Caco-2 (cell line): ENCODE data around the gene WAPL. TPM values are rescaled to one million over a fixed set of nuclear protein-coding genes. Genes with fewer than 3 reads are reported as not detected.

Experiments used
- BruUV-seq: library from RNA; stranded (reverse); fragments of 400-500 nt; replicated peaks from 2 replicates; lab custom pipeline; 2021; lab: Mats Ljungman, UMichigan
- CTCF ChIA-PET: fragments of 300-600 bp; sonication (Branson Sonifier 250); formaldehyde crosslinking; loops from one replicate; lab custom pipeline; 2022; ENCODE audit warnings: antibody characterized with exemption; lab: Charles Lee
- POLR2A ChIA-PET: fragments of 300-600 bp; sonication (Branson Sonifier 250); formaldehyde crosslinking; loops from one replicate; lab custom pipeline; 2022; ENCODE audit warnings: antibody characterized with exemption; lab: Charles Lee
- DNase-seq, 2 experiments: peaks; one replicate each; pipeline versions ENCODE4 v3.0.0 to v3.0.0-alpha.2; 2020 to 2022
- H3K27me3 ChIP-seq: replicated peaks from 2 replicates; pipeline ENCODE4 v1.6.0; 2011; ENCODE audit warnings: low read length; ENCODE audit not compliant: control insufficient read depth, insufficient read depth
- H3K36me3 ChIP-seq: 2 replicates; pipeline ENCODE4 v1.5.1; 2011; ENCODE audit warnings: low read length; ENCODE audit not compliant: control insufficient read depth, insufficient read depth
- H3K4me1 ChIP-seq: fragments of 250-450 bp; sonication (Bioruptor Pico); 2 replicates; pipeline ENCODE4 v1.5.1; 2020; ENCODE audit warnings: mild to moderate bottlenecking
- H3K4me3 ChIP-seq: 2 replicates; pipeline ENCODE4 v1.5.1; 2011; ENCODE audit warnings: low read depth, mild to moderate bottlenecking, control low read depth, low read length
- H3K9me3 ChIP-seq: fragments of 250-450 bp; sonication (Bioruptor Pico); 2 replicates; pipeline ENCODE4 v1.5.1; 2020; ENCODE audit warnings: mild to moderate bottlenecking, moderate library complexity
- H3K27ac Mint-ChIP-seq: one replicate; pipeline ENCODE4 v1.8.0; 2022; ENCODE audit warnings: mixed read lengths; ENCODE audit not compliant: unreplicated experiment
- H3K27me3 Mint-ChIP-seq: one replicate; pipeline ENCODE4 v1.8.0; 2022; ENCODE audit warnings: mixed read lengths; ENCODE audit not compliant: insufficient read depth, unreplicated experiment
- H3K36me3 Mint-ChIP-seq: one replicate; pipeline ENCODE4 v1.8.0; 2022; ENCODE audit warnings: mild to moderate bottlenecking, mixed read lengths; ENCODE audit not compliant: insufficient read depth, unreplicated experiment
- H3K4me1 Mint-ChIP-seq: one replicate; pipeline ENCODE4 v1.8.0; 2022; ENCODE audit warnings: low read depth, mixed read lengths; ENCODE audit not compliant: unreplicated experiment
- H3K4me3 Mint-ChIP-seq: one replicate; pipeline ENCODE4 v1.8.0; 2022; ENCODE audit warnings: mild to moderate bottlenecking, moderate library complexity, mixed read lengths; ENCODE audit not compliant: unreplicated experiment
- H3K9me3 Mint-ChIP-seq: one replicate; pipeline ENCODE4 v1.8.0; 2022; ENCODE audit warnings: mixed read lengths; ENCODE audit not compliant: unreplicated experiment
- CTCF ChIP-seq, 2 experiments: fragments of 200-600 bp in 1 of 2; IDR thresholded peaks; 1 replicate in 1 of 2; 2 replicates in 1 of 2; pipeline versions ENCODE4 v1.5.1 to v1.8.0; 2011 to 2022; ENCODE audit warnings: antibody characterized with exemption in 1 of 2, control low read depth in 1 of 2, inconsistent platforms in 1 of 2, low read depth in 1 of 2, low read length in 1 of 2, mild to moderate bottlenecking in 1 of 2, moderate library complexity in 1 of 2; ENCODE audit not compliant: insufficient read depth in 1 of 2, severe bottlenecking in 1 of 2, unreplicated experiment in 1 of 2
- intact Hi-C: fragments of 100-400 bp; cut with micrococcal nuclease; formaldehyde crosslinking; loops from one replicate; pipeline ENCODE4 v1.10.0; 2022; ENCODE audit not compliant: unreplicated experiment
- total RNA-seq: library from RNA; stranded (reverse); gene quantifications from 2 replicates; pipeline ENCODE4 v1.2.3, GENCODE V29; 2022

Gene WAPL
- total RNA-seq, 1 experiment from 2014 or later, result 49.2 TPM

GRCh38 chr10:86506062-86506461 lies 15.5 kb downstream of the WAPL start:
- Mint-ChIP-seq H3K27me3 (no peaks in the 10 kb centered on the region), H3K27ac (no peak overlapping the region)
- POLR2A ChIA-PET, result no interaction called here

GRCh38 chr10:86504510-86504909 lies 17.1 kb downstream of the WAPL start:
- ChIA-PET POLR2A (no interaction called here), CTCF (no interaction called here)
- no TSS peak for BruUV-seq
- no peak overlapping the region for H3K27ac Mint-ChIP-seq
- peaks cover 9% of the 10 kb centered on the region for H3K4me1 Mint-ChIP-seq
- Histone ChIP-seq H3K9me3 (no peaks in the 10 kb centered on the region), H3K36me3 (0 out of 2 replicates have a peak, but pooled peaks cover 1% of the 10 kb centered on the region), H3K27me3 (no peaks in the 10 kb centered on the region), H3K4me3 (no peak overlapping the region), H3K4me1 (no peaks in the 10 kb centered on the region)
- no peaks in the 10 kb centered on the region for H3K27me3 Mint-ChIP-seq
- no peaks in the 10 kb centered on the region for H3K9me3 Mint-ChIP-seq
- peaks cover 47% of the 10 kb centered on the region for H3K36me3 Mint-ChIP-seq
- H3K4me3 Mint-ChIP-seq, result no peak overlapping the region
- TF ChIP-seq CTCF (IDR thresholded peaks at IDR 0.05; ENCODE audit: insufficient read depth in 1 of 2, low read depth in 1 of 2, low read length in 1 of 2, severe bottlenecking in 1 of 2, unreplicated experiment in 1 of 2), result no peak
- DNase-seq, result no peak
- intact Hi-C loops, result no loop called here

More at GRCh38 chr10:86506062-86506461, 15.5 kb downstream of the WAPL start:
- H3K9me3 Mint-ChIP-seq, result no peaks in the 10 kb centered on the region
- H3K4me3 Mint-ChIP-seq, result no peak overlapping the region
- DNase-seq, result no peak
- CTCF ChIA-PET, result no interaction called here
- Histone ChIP-seq H3K9me3 (no peaks in the 10 kb centered on the region), H3K4me1 (no peaks in the 10 kb centered on the region), H3K36me3 (no peaks in the 10 kb centered on the region), H3K4me3 (no peak overlapping the region), H3K27me3 (no peaks in the 10 kb centered on the region)
- H3K4me1 Mint-ChIP-seq, result peaks cover 5% of the 10 kb centered on the region
- TF ChIP-seq CTCF (IDR thresholded peaks at IDR 0.05; ENCODE audit: insufficient read depth in 1 of 2, low read depth in 1 of 2, low read length in 1 of 2, severe bottlenecking in 1 of 2, unreplicated experiment in 1 of 2), result no peak
- intact Hi-C loops, result no loop called here
- H3K36me3 Mint-ChIP-seq, result peaks cover 44% of the 10 kb centered on the region
- no TSS peak for BruUV-seq

GRCh38 chr10:86500846-86501245 lies 20.7 kb downstream of the WAPL start:
- peaks cover 9% of the 10 kb centered on the region for H3K4me1 Mint-ChIP-seq
- intact Hi-C loops, result no loop called here
- Histone ChIP-seq H3K4me1 (no peaks in the 10 kb centered on the region), H3K9me3 (no peaks in the 10 kb centered on the region), H3K4me3 (no peak overlapping the region), H3K36me3 (0 out of 2 replicates have a peak, but pooled peaks cover 1% of the 10 kb centered on the region), H3K27me3 (no peaks in the 10 kb centered on the region)
- no peak overlapping the region for H3K27ac Mint-ChIP-seq
- H3K9me3 Mint-ChIP-seq, result no peaks in the 10 kb centered on the region
- H3K4me3 Mint-ChIP-seq, result no peak overlapping the region
- no peaks in the 10 kb centered on the region for H3K27me3 Mint-ChIP-seq
- BruUV-seq, result no TSS peak
- ChIA-PET POLR2A (no interaction called here), CTCF (no interaction called here)
- no peak for TF ChIP-seq CTCF (IDR thresholded peaks at IDR 0.05; ENCODE audit: insufficient read depth in 1 of 2, low read depth in 1 of 2, low read length in 1 of 2, severe bottlenecking in 1 of 2, unreplicated experiment in 1 of 2)
- DNase-seq, result no peak
- peaks cover 73% of the 10 kb centered on the region for H3K36me3 Mint-ChIP-seq
